HG02610 (cell line): Measurements from ENCODE around the gene CEL.

Source experiments
- ATAC-seq: cut with Tn5 transposase; IDR thresholded peaks from one replicate; pipeline ENCODE4 v1.9.1; 2021; ENCODE audit warnings: mild to moderate bottlenecking, moderate library complexity; ENCODE audit not compliant: unreplicated experiment

Gene CEL

DNA sequence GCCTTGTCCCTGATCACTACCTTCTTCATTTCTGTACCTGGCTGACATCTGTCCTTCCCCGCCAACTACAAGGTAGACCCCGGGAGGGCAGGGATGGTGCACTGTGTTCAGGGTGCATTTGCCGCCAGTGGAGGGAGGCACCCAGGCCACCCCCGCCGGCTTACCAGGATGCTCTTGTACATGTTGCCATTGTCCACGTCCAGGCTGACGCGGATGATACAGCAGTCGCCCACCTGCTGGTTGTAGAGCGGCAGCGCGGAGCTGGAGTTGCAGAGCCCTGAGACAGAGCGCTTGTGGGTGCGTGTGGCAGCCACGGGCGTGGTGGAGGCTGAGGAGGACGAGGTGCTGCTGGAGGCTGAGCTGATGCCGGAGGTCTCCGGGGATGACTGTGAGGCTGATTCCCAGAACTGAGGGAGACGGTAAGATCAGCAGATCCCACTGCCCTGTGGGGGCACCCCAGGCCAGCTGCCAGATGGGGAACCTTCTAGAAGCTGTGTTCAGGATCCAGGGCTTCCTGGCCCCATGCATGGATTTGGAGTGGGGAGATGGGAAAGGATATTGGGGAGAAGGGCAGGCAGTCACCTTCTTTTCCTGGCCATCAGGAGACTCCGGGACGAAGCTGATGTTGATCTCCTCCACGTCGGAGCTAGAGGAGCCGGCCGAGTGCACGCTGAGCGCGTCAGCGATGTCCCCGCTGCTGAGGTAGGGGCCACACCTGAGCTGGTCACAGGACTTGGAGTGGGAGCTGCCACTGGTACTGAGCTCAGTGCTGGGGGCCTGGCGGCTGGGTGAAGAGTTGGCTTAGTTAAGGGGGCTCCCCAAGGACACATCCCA, 39.8 kb downstream of the CEL start:
- ATAC-seq = no peak

DNA sequence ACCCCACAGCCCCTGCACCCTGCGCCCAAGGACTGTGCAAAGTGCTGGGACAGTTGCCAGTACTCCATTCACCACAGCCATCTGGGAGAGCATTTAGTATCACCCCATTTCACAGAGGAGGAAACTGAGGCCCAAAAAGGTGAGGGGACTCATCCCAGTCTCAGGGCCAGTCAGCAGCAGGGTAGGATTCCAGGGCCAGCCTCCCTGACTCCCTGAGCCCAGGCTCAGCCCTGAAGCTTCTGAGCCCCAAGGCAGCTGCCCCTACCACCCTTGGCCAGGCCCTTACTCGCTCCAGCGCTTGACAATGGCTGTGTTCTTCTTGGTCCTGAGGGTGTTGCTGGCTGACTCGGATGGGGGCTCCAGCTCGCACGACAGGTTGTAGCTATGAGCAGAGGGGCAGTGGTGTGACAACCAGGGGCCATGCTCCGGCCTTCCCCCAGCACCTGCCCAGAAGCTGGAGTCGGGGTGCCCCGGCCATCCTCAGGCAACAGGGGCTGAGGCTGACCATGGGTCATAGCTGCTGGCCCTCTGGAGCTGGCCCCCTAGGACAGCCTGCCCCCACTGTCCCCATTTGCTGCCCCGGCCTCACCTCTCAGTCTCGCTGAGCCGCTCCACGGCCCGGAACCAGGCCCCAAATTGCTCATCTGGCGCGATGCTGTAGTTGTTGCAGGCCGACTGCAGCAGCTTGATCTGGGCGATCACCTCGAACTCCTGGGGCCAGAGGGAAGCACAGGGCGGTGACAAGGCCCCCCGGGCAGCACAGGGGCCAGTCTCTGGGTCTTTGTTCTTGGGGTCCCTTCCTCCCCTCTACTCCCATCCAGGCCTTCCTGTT, 40.6 kb downstream of the CEL start:
- no peak for ATAC-seq

DNA sequence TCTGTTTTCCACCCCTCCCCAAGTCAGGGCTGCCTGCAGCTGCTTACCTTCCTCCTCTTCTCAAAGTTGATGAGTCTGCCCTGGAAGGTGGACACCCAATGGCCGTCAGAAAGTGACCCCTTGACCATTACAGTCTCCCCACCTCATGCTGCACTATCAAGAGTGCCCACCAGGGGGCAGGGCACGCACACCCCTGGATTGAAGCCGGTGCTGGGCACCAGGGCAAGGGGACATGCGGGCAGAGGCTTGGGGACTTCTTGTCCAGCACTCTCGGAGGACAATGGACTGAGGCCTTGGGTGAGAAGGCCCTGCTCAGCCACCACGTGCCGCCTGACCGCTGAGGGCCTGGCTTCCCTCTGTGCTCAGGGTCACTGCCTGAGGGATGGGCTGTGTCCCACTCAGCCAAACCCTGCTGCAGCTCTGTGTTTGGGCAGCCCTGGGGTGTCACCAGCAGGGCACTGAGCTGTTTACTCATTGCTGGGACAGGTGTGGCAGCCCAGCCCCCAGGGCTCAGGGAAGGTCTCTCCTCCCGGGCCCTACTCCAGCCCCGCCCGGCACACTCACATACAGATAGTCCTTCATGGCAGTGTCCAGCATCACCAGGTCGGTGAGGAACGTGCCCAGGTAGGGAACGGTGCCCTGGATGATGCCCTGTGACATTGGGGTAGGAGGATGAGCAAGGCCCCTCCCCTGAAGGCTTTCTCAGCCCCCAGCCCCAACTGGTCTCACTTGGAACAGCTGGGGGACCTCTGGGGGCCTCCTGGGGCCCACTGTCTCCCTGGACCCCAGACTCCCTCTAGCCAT, 41.6 kb downstream of the CEL start:
- no peak for ATAC-seq

DNA sequence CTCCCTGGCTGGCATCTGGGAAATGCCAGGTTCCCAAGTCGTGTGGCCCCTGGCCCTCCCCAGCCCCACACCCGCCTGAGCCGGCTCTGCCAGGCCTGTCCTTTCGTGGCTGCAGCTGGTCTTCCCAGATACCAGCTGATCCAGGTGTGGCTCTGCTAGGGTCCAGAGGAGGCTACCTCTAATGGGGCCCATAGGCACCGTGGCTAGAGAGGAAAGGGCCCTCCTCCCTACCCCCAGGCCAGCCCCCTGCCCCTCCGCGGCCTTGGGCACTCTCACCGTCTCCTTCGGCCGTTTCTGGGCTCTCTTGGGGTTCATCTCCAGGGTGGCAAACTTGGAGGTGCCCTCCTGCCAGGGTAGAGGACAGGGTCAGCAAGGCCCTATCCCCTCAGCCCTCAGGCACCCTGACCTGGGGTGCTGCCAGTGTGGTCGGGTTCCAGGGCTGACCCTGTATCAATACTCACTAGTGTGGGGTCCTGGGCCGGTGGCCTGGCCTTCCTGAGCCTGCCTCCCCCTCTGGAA, 42.3 kb downstream of the CEL start:
- ATAC-seq = no peak

DNA sequence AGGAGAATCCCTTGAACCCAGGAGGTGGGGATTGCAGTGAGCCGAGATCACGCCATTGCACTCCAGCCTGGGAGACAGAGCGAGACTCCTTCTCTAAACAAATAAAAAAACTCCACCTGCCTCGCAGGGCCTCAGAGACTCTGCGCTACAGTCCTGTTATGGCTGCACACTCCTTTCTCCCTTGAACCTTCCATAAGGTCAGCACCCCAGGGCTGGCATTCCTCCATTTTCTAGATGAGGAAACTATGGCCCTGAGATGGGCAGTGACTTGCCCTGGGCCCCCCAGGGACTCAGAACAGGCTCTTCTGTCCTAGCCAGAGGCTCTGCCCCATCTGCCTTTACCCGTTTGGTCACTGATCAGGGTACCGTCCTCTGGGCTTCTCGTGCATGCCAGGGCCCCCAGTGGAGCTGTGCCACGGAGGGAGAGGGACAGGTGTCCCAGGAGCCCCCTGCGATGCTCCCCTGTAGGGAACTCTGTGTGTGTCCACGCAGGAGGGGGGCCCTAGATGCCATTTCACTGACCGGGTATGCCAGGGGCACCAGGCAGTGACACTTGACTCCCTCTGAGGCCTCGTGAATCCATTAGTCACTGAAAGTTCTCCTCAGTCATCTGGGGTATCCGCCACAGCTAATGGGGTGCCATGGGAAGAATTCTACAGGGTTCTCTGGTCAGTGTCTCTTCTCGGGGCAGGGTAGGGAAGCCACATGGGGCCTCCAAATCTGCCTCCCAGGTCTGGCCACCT, 43.1 kb downstream of the CEL start:
- ATAC-seq = no peak

DNA sequence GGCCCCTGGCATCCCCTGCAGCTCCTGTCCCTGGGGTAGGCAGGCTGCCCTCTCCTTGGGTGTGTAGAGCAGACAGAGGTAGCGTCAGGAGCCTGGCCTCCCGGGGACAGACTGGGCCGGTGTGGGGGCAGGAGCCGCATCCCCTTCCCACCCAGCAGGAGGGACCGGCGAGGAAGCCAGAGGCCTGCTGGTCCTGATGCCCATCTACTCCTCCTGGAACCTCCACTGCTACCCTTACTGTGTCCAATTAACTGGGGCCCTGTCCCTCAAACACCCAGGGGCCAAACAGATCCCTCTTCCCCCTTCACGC, 43.6 kb downstream of the CEL start:
- no peak for ATAC-seq

DNA sequence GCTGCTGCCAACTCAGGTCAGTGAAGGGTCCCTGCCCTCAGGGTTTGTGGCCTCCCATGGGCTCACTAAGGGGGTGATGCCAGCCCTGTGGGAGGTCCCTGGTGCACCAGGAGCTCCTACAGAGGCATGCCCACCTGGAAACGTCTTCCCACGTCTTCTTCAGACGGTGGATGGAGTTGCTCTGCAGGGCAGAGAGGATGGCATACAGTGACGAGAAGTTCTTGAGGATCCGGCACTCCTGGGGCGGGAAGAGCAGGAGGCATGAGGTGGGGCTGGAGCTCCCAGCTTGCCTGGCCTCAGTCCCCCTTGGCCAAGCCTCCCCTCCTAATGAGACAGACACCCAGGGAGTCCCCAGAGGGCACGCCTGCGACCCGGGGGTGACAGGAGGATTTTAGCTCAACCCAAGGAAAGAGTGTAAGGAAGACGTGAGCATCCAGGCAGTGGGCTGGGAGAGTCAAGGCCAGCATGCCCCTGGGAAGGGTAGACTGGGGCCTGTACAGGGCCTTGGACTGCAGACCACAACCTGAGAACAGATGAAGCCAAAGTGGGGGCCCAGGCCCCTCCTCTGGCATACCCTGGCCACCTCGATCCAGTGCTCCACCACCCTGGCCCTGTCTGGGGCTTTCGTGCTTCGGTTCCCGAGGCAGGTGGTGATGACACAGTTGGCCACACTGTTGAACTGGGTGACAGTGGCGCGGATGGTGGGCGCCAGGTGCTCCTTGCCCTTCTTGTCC, 44.9 kb downstream of the CEL start:
- ATAC-seq = no peak

DNA sequence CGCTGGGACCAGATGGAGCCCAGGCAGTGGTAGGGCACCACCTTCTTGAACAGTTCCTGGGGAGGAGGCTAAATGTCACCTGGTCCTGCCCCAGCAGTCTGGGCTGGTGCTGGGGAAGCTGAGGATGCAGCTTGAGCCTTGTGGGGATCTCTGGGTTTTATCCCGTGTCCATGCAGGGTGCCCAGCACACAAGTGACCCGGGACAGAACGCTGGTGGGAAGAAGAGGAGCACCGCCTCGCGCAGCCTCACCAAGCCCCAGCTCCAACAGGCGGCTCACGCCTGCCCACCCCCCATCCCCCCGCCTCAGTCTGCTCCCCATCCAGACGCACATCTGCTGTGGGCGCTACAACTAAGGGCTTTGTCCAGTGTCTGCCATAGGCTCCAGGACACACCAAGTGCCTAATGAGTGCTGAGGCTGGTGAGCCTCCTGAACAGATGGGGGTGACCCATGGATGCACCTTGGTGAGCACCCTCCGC, 45.5 kb downstream of the CEL start:
- ATAC-seq = no peak

DNA sequence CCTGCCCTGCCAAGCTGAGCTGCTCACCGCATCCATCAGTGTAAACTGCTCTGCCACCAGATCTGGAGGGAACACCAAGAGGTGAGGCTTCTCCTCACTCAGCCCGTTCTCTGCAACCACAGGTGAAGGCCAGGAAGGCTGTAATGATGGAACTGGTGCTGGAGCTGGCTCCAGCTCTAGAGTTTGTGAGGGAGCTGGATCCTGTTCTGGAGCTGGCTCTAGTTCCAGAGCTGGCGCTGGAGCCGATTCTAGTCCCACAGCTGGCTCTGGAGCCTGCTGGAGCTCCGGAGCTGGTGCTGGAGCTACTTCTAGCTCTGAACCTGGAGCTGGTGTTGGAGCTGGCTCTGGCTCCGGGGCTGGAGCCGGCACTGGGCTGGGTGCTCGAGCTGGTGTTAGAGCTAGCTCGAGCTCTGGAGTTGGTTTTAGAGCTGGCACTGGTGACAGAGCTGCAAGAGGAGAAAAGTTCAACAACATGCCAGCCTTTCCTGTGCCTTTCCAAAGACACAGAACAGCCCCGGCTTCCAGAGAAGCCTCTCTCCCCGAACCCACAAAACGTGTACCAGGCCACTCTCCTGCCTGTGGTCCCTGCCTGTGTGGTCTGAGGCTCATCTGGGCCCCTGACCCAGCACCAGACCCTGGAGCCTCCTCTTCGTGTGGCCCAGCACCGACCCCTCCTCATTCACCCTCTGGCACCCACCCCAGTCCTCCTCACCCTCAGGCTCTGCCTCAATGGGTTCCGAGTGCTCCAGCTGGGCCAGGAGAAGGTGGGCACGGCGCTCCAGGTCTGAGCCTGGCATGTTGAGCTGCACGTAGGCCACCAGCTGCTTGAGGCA, 46.4 kb downstream of the CEL start:
- ATAC-seq = no peak

DNA sequence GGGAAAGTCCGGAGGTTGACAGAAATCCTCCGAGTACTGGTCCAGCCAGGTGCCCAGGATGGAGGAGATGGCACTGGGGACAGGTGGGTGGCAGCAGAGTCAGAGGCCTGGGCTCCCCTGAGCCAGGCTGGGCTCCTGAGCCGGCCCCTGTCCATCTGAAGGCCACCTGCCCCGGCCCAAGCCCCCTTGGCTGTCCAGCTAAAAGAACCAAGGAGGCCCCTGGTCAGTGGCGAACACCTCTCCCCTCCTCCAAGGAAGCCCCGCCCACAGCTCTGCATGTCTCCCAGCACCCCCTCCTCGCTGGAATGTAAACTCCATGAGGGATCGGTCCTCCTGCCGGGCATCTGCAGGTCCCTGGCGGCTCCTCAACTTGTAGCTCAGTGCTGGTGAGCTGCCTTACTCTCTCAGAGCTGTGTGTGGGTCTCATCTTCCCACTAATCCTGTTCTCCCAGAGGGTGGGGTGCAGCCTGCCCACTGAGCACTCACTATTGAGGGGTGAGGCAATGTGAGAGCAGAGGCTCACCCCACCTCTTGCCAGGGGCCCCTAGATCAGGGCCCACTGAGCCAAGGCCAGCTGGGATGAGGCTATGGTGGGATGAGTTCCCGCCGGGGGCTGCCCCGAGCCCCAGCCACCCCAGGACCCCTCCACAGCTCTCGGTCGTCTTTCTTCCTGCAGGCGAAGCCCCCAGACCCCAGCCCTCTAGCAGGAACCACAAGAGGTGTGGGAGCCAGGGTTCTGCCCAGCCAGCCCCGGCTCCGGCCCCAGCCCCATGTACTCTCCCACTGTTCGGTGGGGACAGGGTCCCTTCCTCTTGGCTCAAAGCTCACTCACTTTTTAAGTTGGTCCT, 47.2 kb downstream of the CEL start:
- no peak for ATAC-seq

DNA sequence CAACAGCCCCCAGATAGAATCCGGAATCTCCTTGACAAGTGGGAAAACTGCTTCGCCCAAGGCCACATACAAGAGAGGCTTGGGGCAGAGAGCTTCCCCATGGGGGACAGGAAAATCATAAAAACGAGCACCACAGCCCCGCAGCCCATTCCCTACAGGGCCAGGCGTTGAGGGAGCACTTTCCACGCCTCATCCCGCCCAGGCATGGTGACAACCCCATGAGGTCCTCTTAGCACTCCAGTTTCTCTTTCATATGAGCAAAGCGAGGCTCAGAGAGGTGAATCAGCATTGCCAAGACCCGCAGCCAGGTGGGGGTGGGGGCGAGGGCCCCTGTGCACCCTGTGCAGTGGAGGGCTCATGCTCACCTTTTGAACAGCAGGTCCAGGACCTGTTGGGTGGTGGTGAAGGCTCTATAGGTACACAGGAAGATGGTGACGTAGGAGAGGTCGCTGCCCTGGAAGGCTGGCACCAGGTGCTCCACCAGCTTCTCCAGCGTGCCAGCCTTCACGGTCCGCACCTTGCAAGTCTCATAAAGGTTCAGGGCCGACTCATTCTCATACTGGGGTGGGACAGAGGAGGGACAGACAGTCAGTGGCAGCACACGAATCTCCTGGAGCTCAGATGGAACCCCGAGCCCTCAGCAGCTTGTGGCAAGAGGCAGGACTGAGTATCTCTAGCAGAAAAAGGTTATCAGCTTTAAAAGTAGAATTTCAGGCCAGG, 48.3 kb downstream of the CEL start:
- ATAC-seq = no peak

DNA sequence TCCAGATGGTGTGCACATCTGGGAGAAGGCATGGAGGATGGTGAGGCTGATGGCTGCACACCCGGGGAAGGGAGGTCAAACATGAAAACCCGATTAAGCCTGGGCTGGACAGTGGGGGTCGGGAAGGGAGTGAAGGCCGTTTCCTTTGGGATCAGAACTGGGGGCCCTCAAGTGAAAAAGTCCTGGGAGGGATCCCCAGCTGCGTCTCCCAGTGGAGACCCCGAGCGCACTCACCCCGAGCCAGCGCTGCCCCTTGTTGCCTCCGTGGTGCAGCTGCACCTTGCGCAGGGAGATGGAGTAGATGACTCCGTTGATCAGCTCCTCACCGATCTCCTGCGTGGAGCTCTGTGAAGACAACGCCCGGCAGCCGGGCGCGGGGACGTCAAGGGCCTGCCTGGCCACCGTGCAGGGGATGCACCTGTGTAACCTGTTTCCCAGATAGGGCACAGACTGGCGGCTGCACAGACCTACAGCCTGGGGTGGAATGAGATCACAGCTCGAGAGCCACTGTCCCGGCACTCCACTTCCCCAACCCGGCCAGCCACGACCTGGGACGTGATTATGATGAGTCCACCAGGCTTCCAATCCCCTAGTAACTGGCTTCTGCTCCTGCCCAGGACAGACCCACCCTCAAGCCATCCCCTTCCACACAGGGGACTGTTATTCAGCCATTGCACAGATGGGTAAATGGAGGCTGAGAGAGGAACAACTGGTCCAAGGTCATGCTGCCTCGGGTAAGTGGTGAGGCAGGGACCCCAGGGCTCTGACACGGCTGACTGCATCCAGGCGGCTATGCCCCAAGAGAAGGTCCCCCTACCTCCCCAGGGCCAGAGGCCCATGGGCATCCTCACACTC, 50.3 kb downstream of the CEL start:
- ATAC-seq = no peak

DNA sequence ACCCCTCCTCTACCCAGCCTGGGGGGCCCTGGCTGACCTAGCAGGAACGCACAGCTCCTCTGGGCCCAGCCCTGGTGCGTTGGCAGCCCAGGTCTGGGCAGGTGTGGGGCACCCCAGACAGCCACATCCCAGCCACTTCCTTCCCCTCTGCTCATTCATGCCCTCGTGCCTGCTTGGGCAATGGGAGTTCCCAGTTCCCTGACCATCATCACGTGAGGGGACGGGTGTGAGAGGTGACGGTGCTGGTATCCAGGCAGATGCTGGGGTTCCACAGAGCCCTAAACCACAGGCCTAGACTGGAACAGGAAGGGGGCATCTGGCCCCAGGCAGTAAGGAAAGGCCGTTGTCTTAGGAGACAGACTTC, 50.9 kb downstream of the CEL start:
- ATAC-seq = no peak

DNA sequence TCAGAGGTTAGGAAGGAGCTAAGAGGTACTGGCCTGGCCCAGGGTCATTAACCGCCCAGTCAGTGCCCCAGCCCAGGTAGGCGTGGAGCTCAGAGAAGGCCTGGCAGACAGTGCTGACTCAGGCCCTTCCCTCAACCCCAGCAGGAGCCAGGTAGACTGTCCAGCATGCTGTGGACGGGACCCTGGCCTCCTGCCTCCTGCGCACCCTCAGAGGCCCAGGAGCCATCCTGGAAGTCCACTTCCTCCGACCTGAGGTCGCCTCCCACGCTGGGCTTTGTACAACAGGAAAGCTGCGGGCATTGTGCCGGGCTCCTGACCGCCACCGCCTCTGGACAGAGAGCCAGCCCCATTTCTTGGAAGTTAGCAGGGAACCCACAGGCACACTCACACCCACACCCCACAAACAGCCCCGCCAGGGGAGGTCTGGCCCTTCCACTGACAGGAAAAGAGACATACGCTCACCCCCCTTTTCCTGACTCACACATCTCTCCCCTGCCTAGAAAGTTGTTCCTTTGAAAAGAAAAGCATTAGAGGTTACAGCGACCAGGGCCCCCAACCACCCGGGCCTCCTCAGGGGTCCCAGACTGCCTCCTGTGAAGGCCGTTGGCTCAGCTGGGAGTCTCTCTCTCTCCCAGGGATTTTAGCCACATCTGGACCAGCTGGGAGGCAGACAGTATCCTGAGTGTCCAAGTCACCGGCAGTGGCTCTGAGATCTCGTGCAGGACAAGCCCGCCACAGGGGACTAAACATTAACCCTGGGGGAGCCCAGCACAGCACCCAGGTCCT, 51.6 kb downstream of the CEL start:
- ATAC-seq = no peak

DNA sequence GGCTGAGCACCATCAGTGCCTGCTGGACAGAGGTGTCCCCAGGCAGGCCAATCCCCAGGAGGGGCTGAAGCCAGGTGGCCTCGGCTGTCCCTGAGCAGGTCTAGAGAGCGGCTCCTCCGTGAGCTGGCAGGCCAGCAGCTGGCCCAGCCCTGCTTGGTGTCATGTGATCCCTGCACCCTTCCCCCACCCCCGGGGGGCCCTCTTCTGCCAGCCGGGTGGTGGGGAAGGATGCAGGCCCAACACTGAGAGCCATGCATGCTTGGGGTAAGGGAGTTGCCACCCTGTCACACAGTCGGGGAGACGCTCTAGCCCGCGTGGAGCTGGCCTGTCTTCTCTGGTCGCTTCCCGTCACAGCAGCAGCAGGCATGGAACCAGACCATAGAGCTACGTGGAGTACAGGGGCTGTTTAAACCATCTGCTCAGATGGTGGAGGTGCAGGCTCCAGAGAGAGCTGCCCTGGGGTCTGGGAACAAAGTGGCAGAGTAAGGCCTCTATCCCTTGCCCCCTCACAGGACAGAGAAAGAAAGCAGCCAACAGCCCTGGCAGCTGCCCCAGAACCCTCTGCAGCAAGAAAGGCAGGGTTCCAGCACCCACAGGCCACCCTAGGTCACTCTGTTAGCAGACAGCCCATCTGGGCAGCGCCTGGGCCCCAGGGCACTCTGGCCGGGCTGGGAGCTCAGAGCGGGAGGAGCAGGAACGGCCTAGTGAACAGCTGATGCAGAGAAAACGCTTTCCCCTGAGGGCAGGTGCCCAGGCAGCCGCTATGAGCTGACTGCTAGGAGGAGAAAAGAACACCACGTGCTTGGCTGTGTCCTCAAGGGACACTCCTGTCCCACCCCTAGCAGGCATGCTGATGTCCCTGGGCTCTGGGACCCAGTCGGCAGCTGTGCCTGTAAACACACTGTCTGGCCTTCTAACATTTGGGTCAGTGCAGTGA, 52.4 kb downstream of the CEL start:
- peak; percentile 22 for ATAC-seq
